ENCODE measurements around the gene KRTAP13-3.

Gene KRTAP13-3, protein sequence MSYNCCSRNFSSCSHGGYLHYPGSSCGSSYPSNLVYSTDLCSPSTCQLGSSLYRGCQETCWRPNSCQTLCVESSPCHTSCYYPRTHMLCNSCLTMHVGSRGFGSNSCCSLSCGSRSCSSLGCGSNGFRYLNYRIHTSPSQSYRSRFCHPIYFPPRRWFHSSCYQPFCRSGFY
- total RNA-seq = 0 reads per million in 9 experiments

DNA sequence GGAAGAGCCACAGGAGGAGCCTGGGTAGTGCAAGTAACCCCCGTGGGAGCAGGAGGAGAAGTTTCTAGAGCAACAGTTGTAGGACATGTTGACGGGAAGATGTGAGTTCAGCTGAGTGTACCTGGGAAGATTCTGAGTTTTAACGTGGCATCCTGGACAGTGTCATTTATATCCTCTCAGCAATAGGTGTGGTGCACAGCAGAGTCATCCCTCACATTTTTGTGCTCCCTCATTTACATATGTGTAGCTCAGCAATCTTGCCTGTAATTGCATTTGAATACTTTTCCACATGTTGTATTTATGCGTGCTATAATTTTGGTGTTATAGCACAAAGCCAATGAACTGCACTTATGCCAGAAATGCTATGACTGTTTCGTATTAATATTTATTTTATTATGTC lies at the start of gene KRTAP13-3:
TSS of gene KRTAP13-3 (minus strand) at position 101 of the 400 bp plus-strand sequence. CDS start at position 87, 14 bp downstream.
- Mint-ChIP-seq H3K4me3 (no peak within 1 kb of the TSS), H3K4me1 (ENCODE audit: low read depth in 2 of 2) (no peaks in the 10 kb centered on the region), H3K27ac (no peak within 1 kb of the TSS), H3K36me3 (ENCODE audit: insufficient read depth) (no peaks in the 10 kb centered on the region), H3K9me3 (peaks cover 4 to 7% of the 10 kb centered on the region in 2 donors), H3K27me3 (no peaks in the 10 kb centered on the region)
- DNase-seq = no peak
- no peak for ATAC-seq (replicated peaks)

DNA sequence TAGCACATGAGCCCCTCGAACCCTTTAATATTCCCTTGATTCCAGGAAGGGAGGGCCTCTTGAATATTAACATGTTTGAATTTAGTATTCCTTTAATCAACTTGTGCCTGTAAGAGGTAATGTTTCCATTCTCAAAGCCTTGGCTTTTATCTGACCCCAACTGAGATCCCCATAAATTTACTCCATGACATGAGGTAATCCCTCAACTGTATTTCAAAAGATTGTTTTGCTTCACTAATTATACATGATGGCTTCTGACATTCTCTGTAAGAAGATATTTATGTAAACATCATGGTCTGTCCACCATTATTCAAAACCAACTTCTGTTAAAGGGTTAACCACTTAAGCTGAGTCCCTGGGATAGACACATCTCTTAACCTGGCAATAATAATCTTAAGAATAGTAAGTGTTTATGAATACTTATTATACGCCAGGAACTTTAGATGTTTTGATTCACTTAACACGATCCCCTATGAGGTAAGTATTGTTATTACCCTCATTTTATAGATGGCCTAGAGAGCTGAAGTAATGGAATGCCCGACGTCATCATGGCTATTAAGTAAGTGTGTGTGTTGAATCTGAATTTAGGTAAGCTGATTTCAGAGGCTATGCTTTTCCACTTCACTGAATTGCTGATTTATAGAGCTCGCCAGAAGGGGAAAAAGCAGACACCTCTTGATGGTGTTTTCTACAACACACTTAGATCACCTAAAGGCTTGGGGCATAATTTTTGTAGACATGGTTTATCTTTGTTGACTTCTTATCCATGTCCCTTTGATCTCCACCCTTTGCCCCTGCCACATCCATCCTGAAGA lies 43.4 kb upstream of the KRTAP13-3 start:
- Mint-ChIP-seq H3K27me3 (no peaks in the 10 kb centered on the region), H3K9me3 (peaks cover 3 to 8% of the 10 kb centered on the region in 2 donors), H3K4me3 (no peak overlapping the region), H3K4me1 (ENCODE audit: low read depth in 2 of 2) (no peaks in the 10 kb centered on the region), H3K27ac (no peak overlapping the region), H3K36me3 (ENCODE audit: insufficient read depth) (no peaks in the 10 kb centered on the region)
- ATAC-seq (replicated peaks) = no peak
- no peak for DNase-seq

DNA sequence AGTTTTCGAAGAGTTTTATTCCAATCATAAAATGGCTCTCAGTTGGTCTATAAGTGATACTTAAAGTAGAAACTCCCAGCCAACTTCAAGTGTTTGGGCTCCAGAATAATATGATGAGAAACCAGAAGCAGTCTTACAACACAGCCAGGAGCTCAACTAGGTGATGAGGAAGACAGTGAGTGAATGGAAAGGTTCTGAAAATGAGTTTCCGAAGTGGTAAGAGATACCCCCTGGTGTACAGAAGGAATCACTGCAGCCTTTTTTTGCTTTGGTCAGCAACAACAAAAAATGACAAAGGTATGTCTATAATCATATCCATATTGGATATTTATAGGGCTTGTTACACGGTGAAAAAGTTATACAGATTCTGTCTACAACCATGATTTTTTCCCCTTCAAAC lies 38.0 kb upstream of the KRTAP13-3 start:
- H3K27ac Mint-ChIP-seq = no peak overlapping the region
- no peaks in the 10 kb centered on the region for H3K4me1 Mint-ChIP-seq (ENCODE audit: low read depth in 2 of 2)
- DNase-seq = no peak
- no peaks in the 10 kb centered on the region for H3K27me3 Mint-ChIP-seq
- no peaks in the 10 kb centered on the region for H3K36me3 Mint-ChIP-seq (ENCODE audit: insufficient read depth)
- peaks cover 5 to 7% of the 10 kb centered on the region in 2 donors for H3K9me3 Mint-ChIP-seq
- H3K4me3 Mint-ChIP-seq = no peak overlapping the region
- ATAC-seq (replicated peaks) = no peak

DNA sequence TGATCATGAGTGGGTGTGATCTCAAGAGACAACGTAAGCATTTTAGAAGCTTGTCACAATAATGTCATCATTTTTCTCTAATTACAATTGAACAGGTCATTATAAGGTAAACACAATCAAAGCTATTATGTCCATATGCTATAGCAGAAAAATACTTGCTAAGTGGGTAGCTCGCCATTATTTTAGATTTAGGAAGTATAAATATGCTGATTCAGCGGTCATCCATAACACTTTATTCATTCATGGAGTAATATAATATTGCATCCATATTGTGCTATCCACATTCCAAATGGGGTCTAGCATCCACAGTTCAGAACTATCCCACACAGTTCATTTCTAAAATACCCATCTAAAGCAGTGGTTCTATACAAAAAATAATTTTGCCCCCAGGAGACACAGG lies 22.8 kb upstream of the KRTAP13-3 start:
- H3K27ac Mint-ChIP-seq = no peak overlapping the region
- H3K4me3 Mint-ChIP-seq = no peak overlapping the region
- DNase-seq (no peak), ATAC-seq (replicated peaks) (no peak)
- no peaks in the 10 kb centered on the region for H3K27me3 Mint-ChIP-seq
- H3K9me3 Mint-ChIP-seq = peaks cover 0 to 5% of the 10 kb centered on the region in 2 donors
- no peaks in the 10 kb centered on the region for H3K4me1 Mint-ChIP-seq (ENCODE audit: low read depth in 2 of 2)
- H3K36me3 Mint-ChIP-seq (ENCODE audit: insufficient read depth) = no peaks in the 10 kb centered on the region

DNA sequence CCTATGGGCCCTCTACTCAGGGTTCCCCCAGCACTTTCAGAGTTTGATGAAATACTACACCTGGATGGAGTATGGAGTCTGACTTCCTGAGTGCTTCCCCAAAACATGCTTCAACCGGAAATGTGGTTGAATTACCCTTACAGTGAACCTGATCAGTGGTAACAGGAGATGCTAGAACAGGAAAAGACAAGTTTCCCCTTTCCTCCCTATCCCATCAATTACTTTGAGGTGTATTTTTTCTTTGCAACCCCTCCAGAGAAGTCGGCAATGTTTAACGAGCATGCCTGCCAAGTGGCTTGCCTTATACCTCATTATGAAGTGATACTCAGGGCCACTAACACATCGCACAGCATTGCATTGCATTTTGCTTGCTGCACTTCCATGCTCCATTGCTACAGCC lies 21.3 kb upstream of the KRTAP13-3 start:
- ATAC-seq (replicated peaks) = no peak
- no peak for DNase-seq
- no peak overlapping the region for H3K27ac Mint-ChIP-seq
- no peaks in the 10 kb centered on the region for H3K27me3 Mint-ChIP-seq
- no peaks in the 10 kb centered on the region for H3K4me1 Mint-ChIP-seq (ENCODE audit: low read depth in 2 of 2)
- no peaks in the 10 kb centered on the region for H3K36me3 Mint-ChIP-seq (ENCODE audit: insufficient read depth)
- H3K9me3 Mint-ChIP-seq = peaks cover 0 to 3% of the 10 kb centered on the region in 2 donors
- no peak overlapping the region for H3K4me3 Mint-ChIP-seq

DNA sequence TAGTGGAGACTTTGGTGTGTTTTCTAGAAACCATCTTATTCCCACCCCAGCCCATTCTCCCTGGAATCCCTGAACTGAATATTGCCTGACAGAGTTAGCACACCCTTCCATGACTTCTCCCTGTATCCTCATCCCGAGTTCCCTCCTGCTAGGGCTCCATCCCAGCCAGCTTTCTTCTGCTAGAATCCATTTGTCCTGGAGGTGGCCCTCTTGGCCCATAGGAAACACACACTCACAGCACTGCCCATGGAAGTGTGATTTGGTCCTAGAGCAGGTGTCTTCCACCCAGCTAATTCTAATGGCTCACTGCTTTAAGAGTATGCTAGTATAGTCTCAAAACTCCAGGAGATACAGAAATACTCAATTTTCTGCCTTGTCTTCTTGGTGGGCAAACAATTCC lies 18.5 kb upstream of the KRTAP13-3 start:
- DNase-seq = no peak
- Mint-ChIP-seq H3K27ac (no peak overlapping the region), H3K36me3 (ENCODE audit: insufficient read depth) (no peaks in the 10 kb centered on the region), H3K9me3 (peaks cover 0 to 11% of the 10 kb centered on the region in 2 donors), H3K4me1 (ENCODE audit: low read depth in 2 of 2) (no peaks in the 10 kb centered on the region), H3K27me3 (no peaks in the 10 kb centered on the region), H3K4me3 (no peak overlapping the region)
- no peak for ATAC-seq (replicated peaks)

DNA sequence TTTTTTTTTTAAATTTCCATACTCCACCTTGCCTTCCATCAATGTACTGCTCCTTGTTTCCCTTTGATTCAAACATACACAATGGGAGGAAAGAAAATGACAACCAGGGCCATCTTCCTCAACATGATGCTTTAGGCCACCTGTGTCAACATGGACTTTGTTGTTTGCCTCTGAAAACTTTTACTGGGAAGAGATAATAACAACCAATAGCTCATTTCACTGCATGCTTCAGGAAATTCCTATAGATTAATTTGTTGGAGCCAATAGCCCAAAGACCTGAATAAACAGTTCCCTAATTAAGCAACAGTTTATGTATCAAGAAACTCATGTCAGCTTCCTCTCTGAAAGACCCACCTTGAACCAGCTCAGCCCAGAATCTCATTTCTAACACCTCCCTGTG lies 17.5 kb upstream of the KRTAP13-3 start:
- H3K9me3 Mint-ChIP-seq = peaks cover 0 to 11% of the 10 kb centered on the region in 2 donors
- H3K36me3 Mint-ChIP-seq (ENCODE audit: insufficient read depth) = no peaks in the 10 kb centered on the region
- no peak for DNase-seq
- no peaks in the 10 kb centered on the region for H3K4me1 Mint-ChIP-seq (ENCODE audit: low read depth in 2 of 2)
- no peaks in the 10 kb centered on the region for H3K27me3 Mint-ChIP-seq
- no peak overlapping the region for H3K4me3 Mint-ChIP-seq
- ATAC-seq (replicated peaks) = no peak
- H3K27ac Mint-ChIP-seq = no peak overlapping the region

DNA sequence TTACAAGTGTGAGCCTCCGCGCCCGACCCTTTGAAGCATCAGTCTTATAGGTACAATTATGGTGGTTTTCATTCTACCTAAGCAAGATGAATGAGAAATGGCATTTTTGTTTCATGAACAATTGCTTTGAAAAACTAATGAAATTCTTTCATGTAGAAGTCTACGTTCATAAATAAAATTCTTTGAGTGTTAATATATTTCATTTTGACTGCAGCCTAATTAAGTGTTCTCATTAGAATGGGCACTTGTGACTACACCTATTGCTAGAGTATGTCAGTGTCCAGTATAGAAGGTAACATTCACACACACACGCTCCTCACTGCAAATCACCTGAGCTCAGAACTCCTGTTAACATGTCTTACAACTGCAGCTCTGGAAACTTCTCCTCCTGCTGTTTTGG lies 14.2 kb upstream of the KRTAP13-3 start, which contains the start of gene KRTAP15-1:
TSS of gene KRTAP15-1 (plus strand) at position 301 of the 400 bp plus-strand sequence. CDS start at position 354, 53 bp downstream.
- H3K9me3 Mint-ChIP-seq = peaks cover 0 to 8% of the 10 kb centered on the region in 2 donors
- no peaks in the 10 kb centered on the region for H3K27me3 Mint-ChIP-seq
- ATAC-seq (replicated peaks) (no peak), DNase-seq (no peak)
- H3K36me3 Mint-ChIP-seq (ENCODE audit: insufficient read depth) = no peaks in the 10 kb centered on the region
- no peak within 1 kb of the TSS for H3K4me3 Mint-ChIP-seq
- H3K4me1 Mint-ChIP-seq (ENCODE audit: low read depth in 2 of 2) = no peaks in the 10 kb centered on the region
- H3K27ac Mint-ChIP-seq = no peak within 1 kb of the TSS

DNA sequence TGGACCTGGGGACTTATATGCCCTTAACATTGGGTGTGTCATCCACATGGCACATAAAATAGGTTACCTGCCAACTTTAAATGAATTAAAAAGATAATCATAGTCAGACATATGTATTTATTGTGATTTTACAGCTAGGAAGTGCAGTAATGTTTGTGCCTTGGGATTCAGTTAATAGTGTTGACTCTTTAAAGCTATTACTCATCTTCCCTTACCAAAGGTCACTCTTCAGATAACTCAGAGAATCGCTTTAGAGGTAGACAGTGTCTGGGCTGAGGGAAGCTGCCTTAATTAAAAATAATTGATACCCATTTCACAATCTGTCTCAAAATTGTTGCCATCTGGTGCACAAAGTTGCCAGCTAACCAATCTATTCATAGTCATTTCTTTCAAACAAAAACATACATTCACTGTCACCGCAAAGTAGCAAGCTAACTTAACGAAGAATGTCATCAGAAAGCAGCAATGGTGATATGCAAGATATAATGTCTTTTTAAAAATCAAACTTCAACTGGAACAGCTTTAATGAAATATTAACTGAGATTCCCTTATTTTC lies 11.4 kb upstream of the KRTAP13-3 start:
- H3K36me3 Mint-ChIP-seq (ENCODE audit: insufficient read depth) = no peaks in the 10 kb centered on the region
- H3K4me1 Mint-ChIP-seq (ENCODE audit: low read depth in 2 of 2) = no peaks in the 10 kb centered on the region
- no peak for ATAC-seq (replicated peaks)
- H3K9me3 Mint-ChIP-seq = peaks cover 0 to 8% of the 10 kb centered on the region in 2 donors
- DNase-seq = no peak
- no peak overlapping the region for H3K4me3 Mint-ChIP-seq
- H3K27ac Mint-ChIP-seq = no peak overlapping the region
- no peaks in the 10 kb centered on the region for H3K27me3 Mint-ChIP-seq

DNA sequence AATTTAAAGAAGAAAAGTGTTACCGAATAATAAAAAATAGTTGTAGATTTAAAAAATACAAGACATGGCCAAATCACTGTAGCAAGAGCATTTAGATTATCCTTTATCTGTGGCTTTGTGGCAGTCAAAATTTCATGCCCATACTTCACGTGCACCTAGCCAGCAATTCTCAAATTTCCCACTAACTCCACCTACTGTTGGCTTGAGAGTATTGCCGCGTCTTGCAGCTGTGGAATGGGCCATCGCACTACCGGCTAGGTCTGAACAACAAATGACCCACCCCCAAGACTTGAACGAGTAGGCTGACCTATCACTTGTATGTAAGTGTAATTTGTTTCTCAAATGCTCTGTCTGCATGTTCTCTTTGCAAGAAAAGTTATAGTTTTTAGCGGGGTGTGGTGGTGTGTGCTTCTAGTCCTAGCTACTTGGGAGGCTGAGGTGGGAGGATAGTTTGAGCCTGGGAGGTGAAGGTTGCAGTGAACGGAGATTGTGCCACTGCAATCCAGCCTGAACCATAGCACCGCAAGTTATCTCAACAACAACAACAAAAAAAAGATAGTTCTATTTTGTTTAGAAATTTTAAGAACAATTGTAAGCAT lies 8.4 kb upstream of the KRTAP13-3 start:
- ATAC-seq (replicated peaks) = no peak
- H3K4me1 Mint-ChIP-seq (ENCODE audit: low read depth in 2 of 2) = no peaks in the 10 kb centered on the region
- no peaks in the 10 kb centered on the region for H3K27me3 Mint-ChIP-seq
- no peaks in the 10 kb centered on the region for H3K36me3 Mint-ChIP-seq (ENCODE audit: insufficient read depth)
- no peak overlapping the region for H3K27ac Mint-ChIP-seq
- H3K4me3 Mint-ChIP-seq = no peak overlapping the region
- no peak for DNase-seq
- H3K9me3 Mint-ChIP-seq = peaks cover 4 to 7% of the 10 kb centered on the region in 2 donors

DNA sequence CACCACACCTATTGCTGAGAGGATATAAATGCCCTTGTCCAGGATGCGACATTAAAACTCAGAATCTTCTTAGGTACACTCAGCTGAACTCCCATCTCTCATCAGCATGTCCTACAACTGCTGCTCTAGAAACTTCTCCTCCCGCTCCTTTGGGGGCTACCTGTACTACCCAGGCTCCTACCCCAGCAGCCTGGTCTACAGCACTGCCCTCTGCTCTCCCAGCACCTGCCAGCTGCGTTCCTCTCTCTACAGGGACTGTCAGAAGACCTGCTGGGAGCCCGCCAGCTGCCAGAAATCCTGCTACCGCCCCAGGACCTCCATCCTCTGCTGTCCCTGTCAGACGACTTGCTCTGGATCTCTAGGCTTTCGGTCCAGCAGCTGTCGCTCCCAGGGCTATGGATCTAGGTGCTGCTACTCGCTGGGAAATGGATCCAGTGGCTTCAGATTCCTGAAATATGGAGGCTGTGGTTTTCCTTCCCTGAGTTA lies 4.5 kb upstream of the KRTAP13-3 start, which contains the start of gene KRTAP13-4:
TSS of gene KRTAP13-4 (plus strand) at position 51 of the 486 bp plus-strand sequence. CDS start at position 107, 56 bp downstream.
- Mint-ChIP-seq H3K27ac (no peak within 1 kb of the TSS), H3K4me1 (ENCODE audit: low read depth in 2 of 2) (no peaks in the 10 kb centered on the region), H3K27me3 (no peaks in the 10 kb centered on the region), H3K4me3 (no peak within 1 kb of the TSS), H3K36me3 (ENCODE audit: insufficient read depth) (no peaks in the 10 kb centered on the region), H3K9me3 (peaks cover 7 to 8% of the 10 kb centered on the region in 2 donors)
- ATAC-seq (replicated peaks) = no peak
- DNase-seq = no peak

DNA sequence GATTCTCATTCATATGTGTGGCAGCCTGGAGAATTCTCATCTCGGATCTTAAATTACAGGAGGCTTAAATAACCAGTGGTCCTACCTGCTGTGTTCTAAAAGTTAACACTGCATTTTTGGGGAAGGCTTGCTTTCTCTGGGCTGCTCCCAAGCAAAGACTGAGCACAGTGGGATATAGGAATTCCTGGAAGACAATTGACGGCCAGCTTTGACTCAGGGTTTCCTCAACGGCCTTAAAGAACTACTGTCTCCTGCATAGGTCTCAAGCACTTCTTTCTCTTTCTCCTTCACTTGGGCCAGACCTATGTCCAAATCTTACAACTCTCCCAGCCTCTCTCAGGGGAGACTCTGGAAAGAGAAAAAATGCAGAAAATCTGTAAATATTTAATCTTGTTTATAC lies 1.0 kb upstream of the KRTAP13-3 start:
- Mint-ChIP-seq H3K4me3 (no peak overlapping the region), H3K27ac (no peak overlapping the region), H3K9me3 (peaks cover 7 to 8% of the 10 kb centered on the region in 2 donors), H3K4me1 (ENCODE audit: low read depth in 2 of 2) (no peaks in the 10 kb centered on the region), H3K27me3 (no peaks in the 10 kb centered on the region), H3K36me3 (ENCODE audit: insufficient read depth) (no peaks in the 10 kb centered on the region)
- DNase-seq (no peak), ATAC-seq (replicated peaks) (no peak)

DNA sequence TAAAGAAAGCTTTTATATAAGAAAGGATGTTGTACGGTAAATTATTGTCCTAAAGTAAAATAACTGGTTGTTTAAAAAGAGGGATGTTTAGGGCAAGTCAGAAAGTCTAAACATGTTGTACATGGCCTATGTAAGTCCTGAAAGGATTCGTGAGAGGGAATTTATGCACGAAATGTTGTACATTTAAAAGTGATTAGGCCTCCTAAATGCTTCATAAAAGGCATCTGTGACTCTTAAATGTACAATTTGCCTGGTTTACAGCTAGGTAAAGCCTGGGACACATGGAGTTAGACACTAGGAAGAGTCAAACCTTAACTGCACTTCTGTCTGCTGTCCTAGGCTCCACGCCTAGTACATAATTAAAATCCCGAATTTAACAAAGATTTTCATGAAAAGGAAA lies 9.7 kb downstream of the KRTAP13-3 start:
- H3K4me3 Mint-ChIP-seq = no peak overlapping the region
- peaks cover 0 to 2% of the 10 kb centered on the region in 2 donors for H3K9me3 Mint-ChIP-seq
- ATAC-seq (replicated peaks) (no peak), DNase-seq (no peak)
- no peaks in the 10 kb centered on the region for H3K36me3 Mint-ChIP-seq (ENCODE audit: insufficient read depth)
- no peaks in the 10 kb centered on the region for H3K4me1 Mint-ChIP-seq (ENCODE audit: low read depth in 2 of 2)
- H3K27ac Mint-ChIP-seq = no peak overlapping the region
- no peaks in the 10 kb centered on the region for H3K27me3 Mint-ChIP-seq

Data from effector memory CD8-positive, alpha-beta T cell (primary cell).